COR-L47 (cell line): ENCODE results near the gene TNRC6C.
"Not testable (repeated sequence)": the region's sequence is repeated elsewhere in the genome, so short reads cannot be mapped to it uniquely, and the experiment has no call there.

Experiments used
- DNase-seq: peaks from one replicate; lab custom pipeline; 2025; lab: John Stamatoyannopoulos, UW

Gene TNRC6C

GRCh38 chr17:78138204-78139060 lies 179.9 kb downstream of the TNRC6C start:
- DNase-seq: no peak

- DNase-seq: not testable (repeated sequence)
These were observed 181.3 kb downstream of the TNRC6C start for GRCh38 chr17:78139861-78140168.

- no peak for DNase-seq
These were observed 181.9 kb downstream of the TNRC6C start for GRCh38 chr17:78140169-78141051.

- DNase-seq: no peak
These were observed 183.1 kb downstream of the TNRC6C start for GRCh38 chr17:78141437-78142118.

- no peak for DNase-seq
These were observed 183.8 kb downstream of the TNRC6C start for GRCh38 chr17:78142119-78142861.

GRCh38 chr17:78143214-78144146 lies 185.0 kb downstream of the TNRC6C start:
- DNase-seq: no peak

- DNase-seq: peak; percentile 43
These were observed 185.7 kb downstream of the TNRC6C start for GRCh38 chr17:78144147-78144719.

GRCh38 chr17:78144736-78145641 lies 186.5 kb downstream of the TNRC6C start:
- no peak for DNase-seq

- no peak for DNase-seq
These were observed 188.0 kb downstream of the TNRC6C start for GRCh38 chr17:78146471-78146869.

- no peak for DNase-seq
These were observed 188.4 kb downstream of the TNRC6C start for GRCh38 chr17:78146881-78147280.

- DNase-seq: no peak
These were observed 189.0 kb downstream of the TNRC6C start for GRCh38 chr17:78147315-78147998.

GRCh38 chr17:78148286-78149016 lies 189.9 kb downstream of the TNRC6C start:
- no peak for DNase-seq

- no peak for DNase-seq
These were observed 193.1 kb downstream of the TNRC6C start for GRCh38 chr17:78151514-78152008.

- DNase-seq: no peak
These were observed 196.7 kb downstream of the TNRC6C start for GRCh38 chr17:78154903-78155811.
